OCI-LY7 (cell line): ENCODE results near the gene CRYBB3. TPM values are rescaled to one million over a fixed set of nuclear protein-coding genes. Genes with fewer than 3 reads are reported as not detected.

Experiments used
- BruUV-seq: library from RNA; stranded (reverse); fragments of 400-500 nt; replicated peaks from 2 replicates; lab custom pipeline; 2021; lab: Mats Ljungman, UMichigan
- CTCF ChIA-PET: fragments of 300-600 bp; sonication (Branson Sonifier 250); formaldehyde crosslinking; loops from one replicate; lab custom pipeline; 2022; ENCODE audit warnings: antibody characterized with exemption; ENCODE audit not compliant: unreplicated experiment; lab: Charles Lee
- POLR2A ChIA-PET: fragments of 300-600 bp; sonication (Branson Sonifier 250); formaldehyde crosslinking; loops from one replicate; lab custom pipeline; 2022; ENCODE audit warnings: antibody characterized with exemption; lab: Charles Lee
- DNase-seq: peaks from one replicate; pipeline ENCODE4 v3.0.0-alpha.2; 2015; ENCODE audit warnings: low spot score
- H2AFZ ChIP-seq: fragments of 200-600 bp; sonication (generic), shearing (Covaris generic); 2 replicates; pipeline ENCODE4 v1.6.1; 2014; ENCODE audit warnings: mild to moderate bottlenecking, antibody characterized with exemption, low read length, moderate library complexity
- H3K27ac ChIP-seq: fragments of 200-600 bp; sonication (generic); 2 replicates; pipeline ENCODE4 v1.5.1; 2014; ENCODE audit warnings: mixed run types, low read depth, mild to moderate bottlenecking, moderate library complexity, low read length, inconsistent platforms; ENCODE audit not compliant: poor library complexity, severe bottlenecking
- H3K36me3 ChIP-seq: fragments of 200-600 bp; sonication (generic); 2 replicates; pipeline ENCODE4 v1.6.1; 2014; ENCODE audit warnings: mild to moderate bottlenecking, antibody characterized with exemption, low read length, moderate library complexity, mixed read lengths; ENCODE audit not compliant: insufficient read depth
- H3K4me1 ChIP-seq: fragments of 200-600 bp; sonication (generic); 2 replicates; pipeline ENCODE4 v1.5.1; 2014; ENCODE audit warnings: mild to moderate bottlenecking, low read length; ENCODE audit not compliant: insufficient read depth, poor library complexity, severe bottlenecking
- H3K4me2 ChIP-seq: fragments of 200-600 bp; sonication (generic); 2 replicates; pipeline ENCODE4 v1.6.1; 2014; ENCODE audit warnings: mild to moderate bottlenecking, low read length
- H3K4me3 ChIP-seq: fragments of 200-600 bp; sonication (generic); 2 replicates; pipeline ENCODE4 v1.5.1; 2014; ENCODE audit warnings: mild to moderate bottlenecking, low read depth, low read length; ENCODE audit not compliant: poor library complexity, severe bottlenecking
- H3K79me2 ChIP-seq: fragments of 200-600 bp; sonication (generic); 2 replicates; pipeline ENCODE4 v1.6.1; 2016; ENCODE audit warnings: low read depth, mild to moderate bottlenecking, low read length, moderate library complexity, mixed read lengths; ENCODE audit not compliant: insufficient read depth
- H3K9me2 ChIP-seq: fragments of 200-600 bp; sonication (generic); 2 replicates; pipeline ENCODE4 v1.6.1; 2016; ENCODE audit warnings: mild to moderate bottlenecking, low read length, mixed read lengths; ENCODE audit not compliant: insufficient read depth
- H3K9me3 ChIP-seq: fragments of 200-600 bp; sonication (generic); 2 replicates; pipeline ENCODE4 v1.6.1; 2014; ENCODE audit warnings: mild to moderate bottlenecking, mixed run types, low read length, mixed read lengths
- H4K20me1 ChIP-seq: fragments of 200-600 bp; sonication (generic); 2 replicates; pipeline ENCODE4 v1.6.1; 2014; ENCODE audit warnings: mild to moderate bottlenecking, antibody characterized with exemption, low read length, moderate library complexity, mixed read lengths; ENCODE audit not compliant: insufficient read depth
- EZH2phosphoT487 ChIP-seq: fragments of 200-600 bp; sonication (generic); IDR thresholded peaks from 2 replicates; pipeline ENCODE4 v1.6.1; 2018; ENCODE audit warnings: low read depth, borderline replicate concordance, mild to moderate bottlenecking, mixed run types, antibody characterized with exemption, low read length, moderate library complexity, mixed read lengths
- intact Hi-C: fragments of 100-400 bp; cut with micrococcal nuclease; formaldehyde crosslinking; loops from one replicate; pipeline ENCODE4 v1.10.0; 2022; ENCODE audit not compliant: unreplicated experiment
- total RNA-seq, 2 experiments: library from RNA; depleted of rRNA in 1 of 2; stranded (reverse); fragments of >200 nt in 1 of 2; shearing (Covaris generic) in 1 of 2; gene quantifications; 2 replicates each; pipeline ENCODE4 v1.2.3, GENCODE V29; 2014 to 2022
- TF ChIP-seq, protein P1 (sequence below): fragments of 200-600 bp; sonication (generic); conservative IDR thresholded peaks from 2 replicates; pipeline ENCODE4 v1.5.1; 2014; ENCODE audit warnings: mild to moderate bottlenecking, antibody characterized with exemption, low read length, moderate library complexity, mixed read lengths

CRYBB3 gene
- total RNA-seq, 2 experiments from 2014 or later = not detected

GRCh38 chr22:25193130-25193529, 6.5 kb upstream of the CRYBB3 start:
- intact Hi-C loops = no loop called here
- CTCF ChIA-PET = no interaction called here
- Histone ChIP-seq H3K79me2 (no peaks in the 10 kb centered on the region), H3K4me2 (no peak overlapping the region), H3K27ac (no peak overlapping the region), H3K36me3 (no peaks in the 10 kb centered on the region), H3K9me3 (no peaks in the 10 kb centered on the region), H3K9me2 (no peaks in the 10 kb centered on the region), H3K4me1 (no peaks in the 10 kb centered on the region), H3K4me3 (no peak overlapping the region), H2AFZ (no peak overlapping the region), H4K20me1 (no peaks in the 10 kb centered on the region)
- TF ChIP-seq, protein P1, sequence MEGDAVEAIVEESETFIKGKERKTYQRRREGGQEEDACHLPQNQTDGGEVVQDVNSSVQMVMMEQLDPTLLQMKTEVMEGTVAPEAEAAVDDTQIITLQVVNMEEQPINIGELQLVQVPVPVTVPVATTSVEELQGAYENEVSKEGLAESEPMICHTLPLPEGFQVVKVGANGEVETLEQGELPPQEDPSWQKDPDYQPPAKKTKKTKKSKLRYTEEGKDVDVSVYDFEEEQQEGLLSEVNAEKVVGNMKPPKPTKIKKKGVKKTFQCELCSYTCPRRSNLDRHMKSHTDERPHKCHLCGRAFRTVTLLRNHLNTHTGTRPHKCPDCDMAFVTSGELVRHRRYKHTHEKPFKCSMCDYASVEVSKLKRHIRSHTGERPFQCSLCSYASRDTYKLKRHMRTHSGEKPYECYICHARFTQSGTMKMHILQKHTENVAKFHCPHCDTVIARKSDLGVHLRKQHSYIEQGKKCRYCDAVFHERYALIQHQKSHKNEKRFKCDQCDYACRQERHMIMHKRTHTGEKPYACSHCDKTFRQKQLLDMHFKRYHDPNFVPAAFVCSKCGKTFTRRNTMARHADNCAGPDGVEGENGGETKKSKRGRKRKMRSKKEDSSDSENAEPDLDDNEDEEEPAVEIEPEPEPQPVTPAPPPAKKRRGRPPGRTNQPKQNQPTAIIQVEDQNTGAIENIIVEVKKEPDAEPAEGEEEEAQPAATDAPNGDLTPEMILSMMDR = no peak
- no peak for TF ChIP-seq EZH2phosphoT487
- no peak for DNase-seq
- no TSS peak for BruUV-seq
- POLR2A ChIA-PET = no interaction called here

GRCh38 chr22:25193548-25193947, 6.1 kb upstream of the CRYBB3 start:
- intact Hi-C loops = no loop called here
- no peaks in the 10 kb centered on the region for H3K36me3 ChIP-seq
- POLR2A ChIA-PET = no interaction called here

DNA sequence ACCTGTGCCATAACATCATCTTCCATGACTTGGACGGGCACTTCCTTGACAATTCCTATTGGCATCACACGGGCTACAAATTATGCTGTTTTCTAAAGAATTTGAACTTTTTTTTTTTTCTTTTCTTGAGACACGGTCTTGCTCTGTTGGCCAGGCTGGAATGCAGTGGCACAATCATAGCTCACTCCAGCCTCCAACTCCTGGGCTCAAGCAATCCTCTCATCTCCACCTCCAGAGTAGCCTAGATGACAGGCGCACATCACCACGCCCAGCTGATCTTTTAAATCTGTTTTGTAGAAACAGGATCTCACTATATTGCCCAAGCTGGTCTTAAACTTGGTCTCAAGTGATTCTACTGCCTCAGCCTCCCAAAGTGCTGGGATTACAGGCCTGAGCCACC, 3.3 kb upstream of the CRYBB3 start:
- no peaks in the 10 kb centered on the region for H3K36me3 ChIP-seq
- H4K20me1 ChIP-seq = no peaks in the 10 kb centered on the region
- no peaks in the 10 kb centered on the region for H3K9me2 ChIP-seq
- intact Hi-C loops = no loop called here
- H3K27ac ChIP-seq = no peak overlapping the region
- CTCF ChIA-PET = no interaction called here
- no peak for TF ChIP-seq EZH2phosphoT487
- TF ChIP-seq, protein P1 = no peak
- H3K4me2 ChIP-seq = no peak overlapping the region
- H3K4me3 ChIP-seq = no peak overlapping the region
- H2AFZ ChIP-seq = no peak overlapping the region
- H3K79me2 ChIP-seq = no peaks in the 10 kb centered on the region
- BruUV-seq = no TSS peak
- DNase-seq = no peak
- POLR2A ChIA-PET = no interaction called here
- no peaks in the 10 kb centered on the region for H3K4me1 ChIP-seq
- no peaks in the 10 kb centered on the region for H3K9me3 ChIP-seq

More at GRCh38 chr22:25193548-25193947, 6.1 kb upstream of the CRYBB3 start:
- BruUV-seq = no TSS peak
- no peak overlapping the region for H3K4me2 ChIP-seq
- H3K9me2 ChIP-seq = no peaks in the 10 kb centered on the region
- H3K27ac ChIP-seq = no peak overlapping the region
- no peaks in the 10 kb centered on the region for H3K4me1 ChIP-seq
- TF ChIP-seq EZH2phosphoT487 = no peak
- TF ChIP-seq, protein P1 = no peak
- no peaks in the 10 kb centered on the region for H3K79me2 ChIP-seq
- CTCF ChIA-PET = no interaction called here
- H3K4me3 ChIP-seq = no peak overlapping the region
- H4K20me1 ChIP-seq = no peaks in the 10 kb centered on the region
- no peaks in the 10 kb centered on the region for H3K9me3 ChIP-seq
- H2AFZ ChIP-seq = no peak overlapping the region
- peak; percentile 7 for DNase-seq
